HepG2 (cell line): ENCODE measurements around the gene SLC2A4. TPM values are rescaled to one million over a fixed set of nuclear protein-coding genes. Genes with fewer than 3 reads are reported as not detected.

ENCODE experiments used
- CBX1 ChIP-seq: IDR thresholded peaks from one replicate; pipeline ENCODE4 v1.6.1; 2016; ENCODE audit warnings: antibody characterized with exemption, low read depth
- HOXA9 ChIP-seq: sonication (generic); formaldehyde crosslinking; IDR thresholded peaks from 2 replicates; pipeline ENCODE4 v1.8.1; 2022; ENCODE audit warnings: missing genetic modification reagents, mild to moderate bottlenecking, moderate library complexity, borderline replicate concordance
- JUN ChIP-seq: sonication (generic); formaldehyde crosslinking; IDR thresholded peaks from 2 replicates; pipeline ENCODE4 v1.4.0; 2020; ENCODE audit warnings: mild to moderate bottlenecking, missing genetic modification reagents
- KLF6 ChIP-seq: IDR thresholded peaks from 2 replicates; pipeline ENCODE4 v1.8.0; 2016; ENCODE audit warnings: missing biosample characterization, missing genetic modification reagents
- ONECUT2 ChIP-seq: sonication (generic); formaldehyde crosslinking; IDR thresholded peaks from 2 replicates; pipeline ENCODE4 v1.4.0; 2020; ENCODE audit warnings: missing genetic modification reagents
- SMARCC2 ChIP-seq: fragments of 450-650 bp; IDR thresholded peaks from 2 replicates; pipeline ENCODE4 v1.6.1; 2017; ENCODE audit warnings: antibody characterized with exemption, mild to moderate bottlenecking
- SMC3 ChIP-seq: IDR thresholded peaks from 2 replicates; pipeline ENCODE4 v1.6.1; 2011; ENCODE audit warnings: low read length, improper control_type of control experiment
- SNAPC2 ChIP-seq: sonication (generic); formaldehyde crosslinking; IDR thresholded peaks from 2 replicates; pipeline ENCODE4 v1.8.1; 2022; ENCODE audit warnings: mild to moderate bottlenecking, missing genetic modification reagents
- SPEN ChIP-seq: sonication (generic); formaldehyde crosslinking; IDR thresholded peaks from 2 replicates; pipeline ENCODE4 v1.5.1; 2020; ENCODE audit warnings: low read depth, mild to moderate bottlenecking, missing genetic modification reagents
- STAG1 ChIP-seq: sonication (generic); formaldehyde crosslinking; IDR thresholded peaks from 2 replicates; pipeline ENCODE4 v1.4.0; 2020; ENCODE audit warnings: missing genetic modification reagents
- TEAD2 ChIP-seq: sonication (generic); formaldehyde crosslinking; IDR thresholded peaks from 2 replicates; pipeline ENCODE4 v1.9.0; 2021; ENCODE audit warnings: missing genetic modification reagents
- ZMYM2 ChIP-seq: sonication (generic); formaldehyde crosslinking; IDR thresholded peaks from 2 replicates; pipeline ENCODE4 v1.8.0; 2022; ENCODE audit warnings: mild to moderate bottlenecking, missing genetic modification reagents
- ZNF232 ChIP-seq: sonication (generic); formaldehyde crosslinking; IDR thresholded peaks from 2 replicates; pipeline ENCODE4 v1.4.0; 2020; ENCODE audit warnings: missing genetic modification reagents, borderline replicate concordance
- ZNF570 ChIP-seq: sonication (generic); formaldehyde crosslinking; IDR thresholded peaks from 2 replicates; pipeline ENCODE4 v1.4.0; 2020; ENCODE audit warnings: mild to moderate bottlenecking, missing genetic modification reagents, borderline replicate concordance
- ZNF605 ChIP-seq: sonication (generic); formaldehyde crosslinking; IDR thresholded peaks from 2 replicates; pipeline ENCODE4 v1.8.0; 2022; ENCODE audit warnings: mild to moderate bottlenecking, missing genetic modification reagents
- ZSCAN31 ChIP-seq: sonication (generic); formaldehyde crosslinking; IDR thresholded peaks from 2 replicates; pipeline ENCODE4 v1.5.0; 2020; ENCODE audit warnings: low read depth, mild to moderate bottlenecking, missing genetic modification reagents
- polyA plus RNA-seq, 8 experiments: library from polyadenylated mRNA; depleted of rRNA in 3 of 8; stranded (reverse) in 7 of 8; unstranded in 1 of 8; fragments of >200 nt; fragmentation: Illumina TruSeq in 4 of 8; extraction: Trizol in 4 of 8; gene quantifications; 2 replicates each; pipeline versions ENCODE4 v1.2.1 to v1.2.3, GENCODE V29; 2011 to 2016; ENCODE audit warnings: low read depth in 4 of 8, missing spikeins in 1 of 8, mixed read lengths in 1 of 8; ENCODE audit not compliant: insufficient read depth in 1 of 8
- total RNA-seq, 5 experiments: library from RNA; depleted of rRNA; stranded (reverse); fragments of >200 nt; fragmentation: Illumina TruSeq; extraction: Trizol; gene quantifications; 2 replicates each; pipeline ENCODE4 v1.2.3, GENCODE V29; 2016; ENCODE audit warnings: low read depth in 1 of 5
- TF ChIP-seq, protein P1 (sequence below): IDR thresholded peaks from 2 replicates; pipeline ENCODE4 v1.6.1; 2016; ENCODE audit warnings: low read depth, control low read depth
- TF ChIP-seq, protein P2 (sequence below): sonication (generic); formaldehyde crosslinking; IDR thresholded peaks from 2 replicates; pipeline ENCODE4 v1.4.0; 2020; ENCODE audit warnings: mild to moderate bottlenecking, missing genetic modification reagents
- TF ChIP-seq, protein P3 (sequence below), 2 experiments: sonication (generic) in 1 of 2; formaldehyde crosslinking in 1 of 2; IDR thresholded peaks; 2 replicates each; pipeline versions ENCODE4 v1.4.0 to v1.6.1; 2016 to 2020; ENCODE audit warnings: borderline replicate concordance in 1 of 2, low read depth in 1 of 2, mild to moderate bottlenecking in 1 of 2, missing genetic modification reagents in 1 of 2
- TF ChIP-seq, protein P4 (sequence below): sonication (generic); formaldehyde crosslinking; IDR thresholded peaks from 2 replicates; pipeline ENCODE4 v1.8.1; 2023; ENCODE audit warnings: mild to moderate bottlenecking, missing genetic modification reagents
- TF ChIP-seq, protein P5 (sequence below): sonication (generic); formaldehyde crosslinking; IDR thresholded peaks from 2 replicates; pipeline ENCODE4 v1.4.0; 2020; ENCODE audit warnings: mild to moderate bottlenecking, missing genetic modification reagents

Gene SLC2A4
- total and polyA plus RNA-seq, 2 of the 13 experiments (the other 11 are each of a cell fraction or from before 2014, with no cell fraction given) = 4.9 to 5.8 TPM

DNA sequence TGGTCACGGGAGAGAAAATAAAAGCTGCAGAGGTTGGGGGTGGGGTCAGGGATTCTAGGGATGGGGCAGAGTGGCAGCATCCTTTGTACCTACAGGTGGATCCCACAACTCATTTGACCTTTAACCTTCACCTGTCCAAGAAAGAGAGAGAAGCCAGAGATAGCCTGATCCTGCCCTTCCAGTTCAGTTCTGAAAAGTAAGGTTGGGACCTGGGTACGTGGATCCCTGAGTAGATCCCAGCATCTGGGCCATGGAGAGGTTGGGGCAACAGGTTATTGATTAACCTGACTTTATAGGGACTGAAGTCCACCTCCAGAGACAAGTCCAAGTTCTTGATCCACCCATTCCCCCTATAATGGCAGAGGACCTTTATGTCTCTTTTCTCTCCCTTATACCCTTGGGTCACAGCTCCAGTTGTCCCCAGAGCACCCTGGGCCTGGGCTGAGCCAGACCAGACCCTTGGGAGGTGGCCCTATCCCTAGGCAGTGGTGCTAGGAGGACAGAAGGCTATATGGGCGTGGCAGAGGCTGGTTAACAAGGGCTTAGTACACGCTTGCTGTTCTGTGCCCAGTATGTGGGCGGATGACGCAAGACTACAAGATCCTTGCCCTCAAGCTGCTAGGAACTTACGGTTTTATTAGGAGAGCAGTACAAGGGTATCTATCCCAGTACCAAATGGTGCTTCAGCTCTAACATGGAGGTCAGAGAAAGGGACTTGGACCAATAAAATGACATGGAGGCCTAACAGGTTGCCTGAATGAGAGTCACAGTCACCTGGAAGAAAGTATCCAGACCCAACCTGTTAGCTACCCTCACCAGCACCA lies 22.6 kb upstream of the SLC2A4 start (continued):
- TF ChIP-seq, protein P1, sequence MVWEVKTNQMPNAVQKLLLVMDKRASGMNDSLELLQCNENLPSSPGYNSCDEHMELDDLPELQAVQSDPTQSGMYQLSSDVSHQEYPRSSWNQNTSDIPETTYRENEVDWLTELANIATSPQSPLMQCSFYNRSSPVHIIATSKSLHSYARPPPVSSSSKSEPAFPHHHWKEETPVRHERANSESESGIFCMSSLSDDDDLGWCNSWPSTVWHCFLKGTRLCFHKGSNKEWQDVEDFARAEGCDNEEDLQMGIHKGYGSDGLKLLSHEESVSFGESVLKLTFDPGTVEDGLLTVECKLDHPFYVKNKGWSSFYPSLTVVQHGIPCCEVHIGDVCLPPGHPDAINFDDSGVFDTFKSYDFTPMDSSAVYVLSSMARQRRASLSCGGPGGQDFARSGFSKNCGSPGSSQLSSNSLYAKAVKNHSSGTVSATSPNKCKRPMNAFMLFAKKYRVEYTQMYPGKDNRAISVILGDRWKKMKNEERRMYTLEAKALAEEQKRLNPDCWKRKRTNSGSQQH (CRISPR knock-in tag) = no peak
- TF ChIP-seq, protein P2, sequence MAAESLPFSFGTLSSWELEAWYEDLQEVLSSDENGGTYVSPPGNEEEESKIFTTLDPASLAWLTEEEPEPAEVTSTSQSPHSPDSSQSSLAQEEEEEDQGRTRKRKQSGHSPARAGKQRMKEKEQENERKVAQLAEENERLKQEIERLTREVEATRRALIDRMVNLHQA (CRISPR knock-in tag) = no peak
- no peak for TF ChIP-seq STAG1
- TF ChIP-seq ZSCAN31 (CRISPR knock-in tag) = no peak
- TF ChIP-seq JUN (CRISPR knock-in tag) = no peak
- TF ChIP-seq KLF6 (CRISPR knock-in tag) = peak; percentile 84
- TF ChIP-seq, protein P3, sequence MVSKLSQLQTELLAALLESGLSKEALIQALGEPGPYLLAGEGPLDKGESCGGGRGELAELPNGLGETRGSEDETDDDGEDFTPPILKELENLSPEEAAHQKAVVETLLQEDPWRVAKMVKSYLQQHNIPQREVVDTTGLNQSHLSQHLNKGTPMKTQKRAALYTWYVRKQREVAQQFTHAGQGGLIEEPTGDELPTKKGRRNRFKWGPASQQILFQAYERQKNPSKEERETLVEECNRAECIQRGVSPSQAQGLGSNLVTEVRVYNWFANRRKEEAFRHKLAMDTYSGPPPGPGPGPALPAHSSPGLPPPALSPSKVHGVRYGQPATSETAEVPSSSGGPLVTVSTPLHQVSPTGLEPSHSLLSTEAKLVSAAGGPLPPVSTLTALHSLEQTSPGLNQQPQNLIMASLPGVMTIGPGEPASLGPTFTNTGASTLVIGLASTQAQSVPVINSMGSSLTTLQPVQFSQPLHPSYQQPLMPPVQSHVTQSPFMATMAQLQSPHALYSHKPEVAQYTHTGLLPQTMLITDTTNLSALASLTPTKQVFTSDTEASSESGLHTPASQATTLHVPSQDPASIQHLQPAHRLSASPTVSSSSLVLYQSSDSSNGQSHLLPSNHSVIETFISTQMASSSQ (IDR thresholded peaks at IDR 0.05; ENCODE audit: low read depth) = peak; percentile 94
- TF ChIP-seq, protein P3 (CRISPR knock-in tag; IDR thresholded peaks at IDR 0.05; ENCODE audit: borderline replicate concordance) = peak; percentile 91; the same call in 1 of the 2 replicates
- no peak for TF ChIP-seq SMARCC2
- no peak for TF ChIP-seq CBX1
- no peak for TF ChIP-seq ZNF232 (CRISPR knock-in tag)
- TF ChIP-seq SPEN (CRISPR knock-in tag) = no peak
- no peak for TF ChIP-seq HOXA9
- no peak for TF ChIP-seq ZNF605 (CRISPR knock-in tag)
- no peak for TF ChIP-seq TEAD2
- TF ChIP-seq, protein P4, sequence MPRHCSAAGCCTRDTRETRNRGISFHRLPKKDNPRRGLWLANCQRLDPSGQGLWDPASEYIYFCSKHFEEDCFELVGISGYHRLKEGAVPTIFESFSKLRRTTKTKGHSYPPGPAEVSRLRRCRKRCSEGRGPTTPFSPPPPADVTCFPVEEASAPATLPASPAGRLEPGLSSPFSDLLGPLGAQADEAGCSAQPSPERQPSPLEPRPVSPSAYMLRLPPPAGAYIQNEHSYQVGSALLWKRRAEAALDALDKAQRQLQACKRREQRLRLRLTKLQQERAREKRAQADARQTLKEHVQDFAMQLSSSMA (CRISPR knock-in tag) = no peak
- peak; percentile 54 for TF ChIP-seq ONECUT2 (CRISPR knock-in tag)
- TF ChIP-seq SNAPC2 (CRISPR knock-in tag) = no peak
- TF ChIP-seq SMC3 = no peak
- TF ChIP-seq ZMYM2 (CRISPR knock-in tag) = no peak
- TF ChIP-seq, protein P5, sequence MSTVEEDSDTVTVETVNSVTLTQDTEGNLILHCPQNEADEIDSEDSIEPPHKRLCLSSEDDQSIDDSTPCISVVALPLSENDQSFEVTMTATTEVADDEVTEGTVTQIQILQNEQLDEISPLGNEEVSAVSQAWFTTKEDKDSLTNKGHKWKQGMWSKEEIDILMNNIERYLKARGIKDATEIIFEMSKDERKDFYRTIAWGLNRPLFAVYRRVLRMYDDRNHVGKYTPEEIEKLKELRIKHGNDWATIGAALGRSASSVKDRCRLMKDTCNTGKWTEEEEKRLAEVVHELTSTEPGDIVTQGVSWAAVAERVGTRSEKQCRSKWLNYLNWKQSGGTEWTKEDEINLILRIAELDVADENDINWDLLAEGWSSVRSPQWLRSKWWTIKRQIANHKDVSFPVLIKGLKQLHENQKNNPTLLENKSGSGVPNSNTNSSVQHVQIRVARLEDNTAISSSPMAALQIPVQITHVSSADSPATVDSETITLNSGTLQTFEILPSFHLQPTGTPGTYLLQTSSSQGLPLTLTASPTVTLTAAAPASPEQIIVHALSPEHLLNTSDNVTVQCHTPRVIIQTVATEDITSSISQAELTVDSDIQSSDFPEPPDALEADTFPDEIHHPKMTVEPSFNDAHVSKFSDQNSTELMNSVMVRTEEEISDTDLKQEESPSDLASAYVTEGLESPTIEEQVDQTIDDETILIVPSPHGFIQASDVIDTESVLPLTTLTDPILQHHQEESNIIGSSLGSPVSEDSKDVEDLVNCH (CRISPR knock-in tag) = no peak
- TF ChIP-seq ZNF570 = no peak
